Effector memory CD4-positive, alpha-beta T cell (primary cell): ENCODE measurements around the gene EIF4G3.
"Not testable (repeated sequence)": the region's sequence is repeated elsewhere in the genome, so short reads cannot be mapped to it uniquely, and the experiment has no call there.

Experiments
- DNase-seq, 3 donors: peaks; one replicate each; pipeline ENCODE4 v3.0.0-alpha.2; 2020
- H3K27ac ChIP-seq: 2 replicates; pipeline ENCODE4 v1.7.0; 2013; ENCODE audit warnings: mild to moderate bottlenecking, low read length, moderate library complexity; ENCODE audit not compliant: insufficient read depth, poor library complexity, severe bottlenecking
- H3K27me3 ChIP-seq: replicated peaks from 2 replicates; pipeline ENCODE4 v1.7.0; 2013; ENCODE audit warnings: mild to moderate bottlenecking, low read length; ENCODE audit not compliant: insufficient read depth, control insufficient read depth, poor library complexity, severe bottlenecking
- H3K36me3 ChIP-seq: 2 replicates; pipeline ENCODE4 v1.7.0; 2013; ENCODE audit warnings: mild to moderate bottlenecking, low read length, moderate library complexity; ENCODE audit not compliant: control insufficient read depth, insufficient read depth
- H3K4me1 ChIP-seq: 2 replicates; pipeline ENCODE4 v1.7.0; 2013; ENCODE audit warnings: low read length, mild to moderate bottlenecking; ENCODE audit not compliant: control insufficient read depth, insufficient read depth, poor library complexity, severe bottlenecking
- H3K4me3 ChIP-seq: 2 replicates; pipeline ENCODE4 v1.7.0; 2013; ENCODE audit warnings: low read length, low read depth, mild to moderate bottlenecking; ENCODE audit not compliant: insufficient read depth, poor library complexity, severe bottlenecking
- H3K9me3 ChIP-seq: 2 replicates; pipeline ENCODE4 v1.7.0; 2013; ENCODE audit warnings: mild to moderate bottlenecking, low read length, moderate library complexity; ENCODE audit not compliant: control insufficient read depth

EIF4G3 gene

GRCh38 chr1:20854529-20854928, 322.2 kb downstream of the EIF4G3 start:
- Histone ChIP-seq H3K4me1 (no peaks in the 10 kb centered on the region), H3K4me3 (no peak overlapping the region), H3K27me3 (no peaks in the 10 kb centered on the region), H3K9me3 (no peaks in the 10 kb centered on the region), H3K27ac (no peak overlapping the region), H3K36me3 (peaks cover 18% of the 10 kb centered on the region)
- DNase-seq, result no peak

DNA sequence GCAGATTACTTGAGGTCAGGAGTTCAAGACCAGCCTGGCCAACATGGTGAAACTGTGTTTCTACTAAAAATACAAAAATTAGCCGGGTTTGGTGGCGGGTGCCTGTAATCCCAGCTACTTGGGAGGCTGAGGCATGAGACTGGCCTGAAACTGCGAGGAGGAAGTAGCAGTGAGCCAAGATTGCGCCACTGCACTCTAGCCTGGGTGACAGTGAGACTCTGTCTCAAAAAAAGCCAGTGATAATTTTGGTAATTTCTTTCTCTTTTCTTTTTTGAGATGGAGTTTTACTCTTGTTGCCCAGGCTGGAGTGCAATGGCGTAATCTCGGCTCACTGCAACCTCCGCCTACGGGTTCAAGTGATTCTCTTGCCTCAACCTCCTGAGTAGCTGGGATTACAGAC, 324.9 kb downstream of the EIF4G3 start:
- not testable (repeated sequence) for H3K4me3 ChIP-seq, H3K9me3 ChIP-seq, H3K27ac ChIP-seq, DNase-seq, H3K4me1 ChIP-seq, H3K27me3 ChIP-seq
- peaks cover 10% of the 10 kb centered on the region for H3K36me3 ChIP-seq

GRCh38 chr1:20850021-20850420, 326.7 kb downstream of the EIF4G3 start:
- DNase-seq, result no peak
- Histone ChIP-seq H3K4me3 (no peak overlapping the region), H3K36me3 (peaks cover 10% of the 10 kb centered on the region), H3K4me1 (no peaks in the 10 kb centered on the region), H3K27me3 (no peaks in the 10 kb centered on the region), H3K9me3 (no peaks in the 10 kb centered on the region), H3K27ac (no peak overlapping the region)

DNA sequence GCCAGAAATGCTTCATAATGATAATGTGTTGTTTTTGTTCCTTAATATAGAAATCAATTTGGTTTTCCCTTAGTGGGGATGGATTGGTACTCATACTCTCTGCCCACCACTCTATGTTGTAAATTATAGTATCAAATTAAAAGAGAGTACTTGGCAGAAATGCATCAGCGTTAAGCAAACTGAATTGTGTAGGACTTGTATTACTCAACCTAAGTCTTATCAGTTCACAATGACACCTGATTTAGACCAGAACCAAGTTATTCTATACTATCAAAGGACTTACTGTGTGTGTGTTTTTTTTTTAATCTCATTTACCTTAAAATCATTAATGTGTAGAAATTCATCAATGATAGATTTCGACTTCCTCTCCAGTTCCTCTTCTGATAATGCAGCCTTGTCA, 327.6 kb downstream of the EIF4G3 start:
- no peaks in the 10 kb centered on the region for H3K9me3 ChIP-seq
- no peak overlapping the region for H3K4me3 ChIP-seq
- H3K27me3 ChIP-seq, result no peaks in the 10 kb centered on the region
- DNase-seq, result no peak
- no peak overlapping the region for H3K27ac ChIP-seq
- H3K4me1 ChIP-seq, result no peaks in the 10 kb centered on the region
- peaks cover 10% of the 10 kb centered on the region for H3K36me3 ChIP-seq

DNA sequence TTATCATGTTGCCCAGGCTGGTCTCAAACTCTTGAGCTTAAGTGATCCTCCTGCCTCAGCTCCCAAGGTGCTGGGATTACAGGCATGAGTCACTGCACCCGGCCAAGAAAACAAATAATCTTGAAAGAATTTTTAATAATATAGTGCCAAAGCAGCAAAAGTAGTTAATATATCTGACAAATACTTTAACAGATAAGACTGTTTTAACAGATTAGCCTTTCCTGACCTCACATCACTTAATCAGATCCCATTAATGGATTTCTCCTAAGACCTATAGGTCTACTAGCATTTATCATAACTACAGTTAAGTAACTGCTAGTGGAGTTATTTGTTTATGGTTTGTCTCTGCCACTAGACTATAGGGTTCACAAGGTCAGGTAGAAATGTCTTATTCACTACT, 328.5 kb downstream of the EIF4G3 start:
- Histone ChIP-seq H3K4me1 (no peaks in the 10 kb centered on the region), H3K27ac (no peak overlapping the region), H3K4me3 (no peak overlapping the region), H3K36me3 (peaks cover 10% of the 10 kb centered on the region), H3K27me3 (no peaks in the 10 kb centered on the region), H3K9me3 (no peaks in the 10 kb centered on the region)
- no peak for DNase-seq

DNA sequence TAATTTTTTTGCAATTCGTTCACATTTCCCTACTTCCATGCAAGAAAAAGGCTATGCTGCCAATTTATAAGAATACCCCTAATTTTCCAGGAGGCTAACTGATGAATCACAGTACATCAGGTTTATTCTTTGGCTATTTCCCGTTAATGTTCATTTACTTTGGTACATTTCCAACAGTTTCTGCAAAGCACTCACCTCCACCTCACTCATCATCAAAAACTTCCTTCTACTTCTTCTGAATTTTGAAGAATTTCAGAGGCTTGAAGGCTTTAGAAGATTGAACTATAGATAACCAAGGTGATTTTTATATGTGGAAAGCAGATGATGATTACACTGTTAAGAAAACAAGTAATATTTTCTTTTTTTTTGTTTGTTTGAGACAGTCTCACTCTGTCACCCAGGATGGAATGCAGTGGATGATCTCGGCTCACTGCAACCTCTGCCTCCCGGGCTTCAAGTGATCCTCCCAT, 329.1 kb downstream of the EIF4G3 start:
- H3K4me1 ChIP-seq, result no peaks in the 10 kb centered on the region
- peaks cover 10% of the 10 kb centered on the region for H3K36me3 ChIP-seq
- no peak for DNase-seq
- H3K9me3 ChIP-seq, result no peaks in the 10 kb centered on the region
- H3K27ac ChIP-seq, result no peak overlapping the region
- no peaks in the 10 kb centered on the region for H3K27me3 ChIP-seq
- no peak overlapping the region for H3K4me3 ChIP-seq

DNA sequence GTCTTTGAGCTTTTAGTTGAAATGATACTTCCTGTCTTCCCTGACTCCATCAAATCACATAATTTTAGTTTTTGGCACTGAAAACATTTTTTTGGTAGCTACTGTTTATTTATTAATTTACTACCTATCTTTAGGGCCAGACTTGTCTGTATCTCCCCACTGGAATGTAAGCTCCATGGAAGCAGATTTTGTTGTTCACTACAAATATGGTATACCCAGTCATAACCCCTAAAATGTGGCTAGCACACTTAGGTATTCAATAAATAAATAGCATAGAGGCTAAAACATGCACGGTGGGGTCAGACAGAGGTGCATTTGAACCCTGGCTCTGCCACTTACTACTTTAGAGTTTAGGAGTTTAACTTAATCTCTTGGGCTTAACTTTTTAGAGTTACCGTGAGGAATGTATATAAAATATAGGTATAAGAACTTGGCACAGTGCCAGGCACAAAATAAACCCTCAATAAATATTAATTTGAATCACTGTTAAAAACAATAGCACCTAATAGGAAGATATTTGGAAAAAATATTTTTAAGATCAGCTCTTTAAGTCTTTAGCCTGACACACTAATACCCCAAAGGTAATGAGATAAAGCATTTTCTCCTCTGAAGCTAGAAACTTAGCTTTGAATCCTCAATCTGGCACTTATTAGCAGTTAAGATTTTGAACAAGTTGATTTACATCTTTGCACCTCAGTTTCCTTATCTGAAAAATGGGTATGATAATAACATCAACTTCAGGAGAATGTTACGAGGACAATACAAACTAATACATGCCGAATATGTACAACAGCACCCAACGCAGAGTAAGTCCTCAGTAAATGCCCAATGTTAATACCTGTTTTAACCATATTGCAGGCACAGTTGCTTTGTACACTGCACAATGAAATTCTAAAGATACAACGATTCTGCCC, 330.0 kb downstream of the EIF4G3 start:
- no peak overlapping the region for H3K27ac ChIP-seq
- H3K4me3 ChIP-seq, result no peak overlapping the region
- H3K4me1 ChIP-seq, result no peaks in the 10 kb centered on the region
- no peaks in the 10 kb centered on the region for H3K27me3 ChIP-seq
- no peaks in the 10 kb centered on the region for H3K9me3 ChIP-seq
- H3K36me3 ChIP-seq, result peaks cover 7% of the 10 kb centered on the region
- DNase-seq, result no peak

GRCh38 chr1:20840731-20841130, 336.0 kb downstream of the EIF4G3 start:
- no peaks in the 10 kb centered on the region for H3K27me3 ChIP-seq
- H3K27ac ChIP-seq, result no peak overlapping the region
- no peak overlapping the region for H3K4me3 ChIP-seq
- no peaks in the 10 kb centered on the region for H3K36me3 ChIP-seq
- no peak for DNase-seq
- H3K9me3 ChIP-seq, result no peaks in the 10 kb centered on the region
- no peaks in the 10 kb centered on the region for H3K4me1 ChIP-seq

- Histone ChIP-seq H3K36me3 (no peaks in the 10 kb centered on the region), H3K4me1 (no peaks in the 10 kb centered on the region), H3K9me3 (no peaks in the 10 kb centered on the region), H3K4me3 (no peak overlapping the region), H3K27me3 (no peaks in the 10 kb centered on the region), H3K27ac (no peak overlapping the region)
- DNase-seq, result no peak
Observed at GRCh38 chr1:20837554-20838192, 339.0 kb downstream of the EIF4G3 start.

- Histone ChIP-seq H3K27me3 (no peaks in the 10 kb centered on the region), H3K4me3 (no peak overlapping the region), H3K27ac (no peak overlapping the region), H3K4me1 (no peaks in the 10 kb centered on the region), H3K36me3 (no peaks in the 10 kb centered on the region), H3K9me3 (no peaks in the 10 kb centered on the region)
- DNase-seq, result no peak
Observed at GRCh38 chr1:20836230-20836629, 340.5 kb downstream of the EIF4G3 start.
